Pulmonary artery endothelial cell (primary cell): Measurements from ENCODE around the gene COL4A1. TPM values are rescaled to one million over a fixed set of nuclear protein-coding genes. Genes with fewer than 3 reads are reported as not detected.
"Not testable (repeated sequence)": the region's sequence is repeated elsewhere in the genome, so short reads cannot be mapped to it uniquely, and the experiment has no call there.

Experiments
- DNase-seq: peaks from one replicate; pipeline ENCODE4 v3.0.0-alpha.2; 2011; ENCODE audit warnings: low read depth, low spot score
- total RNA-seq: library from RNA; depleted of rRNA; stranded (reverse); fragments of >200 nt; gene quantifications from 2 replicates; pipeline ENCODE4 v1.2.3, GENCODE V29; 2014

COL4A1 gene
- total RNA-seq, 1 donor from 2014 or later = 350 TPM

DNA sequence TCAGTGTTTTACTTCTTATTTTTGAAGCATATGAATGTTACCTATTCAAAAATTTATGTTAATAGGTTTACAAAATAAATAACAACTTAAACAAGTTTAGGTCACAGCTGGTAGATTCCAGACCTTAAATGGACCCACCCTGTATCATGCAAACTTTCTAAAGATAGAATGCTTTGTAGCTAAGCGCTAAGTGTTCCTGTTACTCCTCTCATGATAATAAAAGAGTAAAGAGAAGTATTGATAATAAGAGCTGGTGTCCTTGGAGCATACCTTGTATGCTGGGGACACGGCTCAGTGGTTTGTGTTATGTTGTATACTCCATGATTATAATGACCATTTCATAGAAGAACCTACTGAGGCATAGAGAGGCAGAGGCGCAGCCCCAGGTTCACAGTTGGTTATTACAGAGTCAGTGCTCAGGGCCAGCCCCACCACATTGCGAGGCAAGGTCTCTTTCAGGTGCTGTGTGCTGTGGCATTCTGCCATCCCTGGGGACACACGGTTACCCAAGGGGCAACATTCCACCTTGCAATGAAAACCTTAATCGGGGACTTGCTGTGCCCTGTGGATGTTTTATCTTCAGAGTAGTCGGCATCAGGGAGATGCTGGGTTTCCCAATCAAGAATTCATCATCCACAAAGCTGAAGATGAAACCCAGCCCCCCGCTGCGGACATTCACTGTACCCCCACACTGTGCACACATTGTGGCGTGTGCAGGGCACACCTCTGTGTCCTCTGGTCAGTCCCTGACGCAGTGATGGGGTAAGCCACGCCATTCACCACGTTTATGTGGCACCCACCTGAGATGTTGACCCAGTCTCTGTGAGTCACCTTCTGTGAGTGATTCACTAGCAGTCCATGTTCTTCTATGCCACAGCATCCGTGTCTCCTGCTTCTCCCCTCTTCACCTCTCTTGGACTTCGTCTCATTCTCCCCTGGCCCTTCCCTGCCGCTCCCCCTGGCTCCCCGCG, 186.7 kb downstream of the COL4A1 start:
- DNase-seq = no peak

DNA sequence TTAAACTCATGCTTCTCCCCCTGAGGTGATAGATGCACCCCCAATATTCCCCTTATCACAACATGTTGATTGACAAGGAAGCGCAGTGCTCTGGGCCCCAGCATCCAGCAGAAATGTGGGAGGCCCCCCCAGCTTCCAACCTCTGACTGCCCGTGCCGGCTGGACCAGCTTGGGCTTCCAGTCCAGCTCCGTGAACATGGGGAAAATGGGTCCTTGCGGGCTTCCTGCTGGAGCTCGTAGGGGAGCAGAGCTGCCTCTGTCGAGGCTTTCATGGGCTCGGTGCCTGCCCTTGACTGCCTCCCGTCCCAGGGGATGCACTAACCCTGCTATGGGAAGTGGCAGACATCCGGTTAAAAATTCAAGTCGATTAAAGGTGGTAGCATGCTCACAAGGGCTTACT, 188.9 kb downstream of the COL4A1 start:
- DNase-seq = no peak

DNA sequence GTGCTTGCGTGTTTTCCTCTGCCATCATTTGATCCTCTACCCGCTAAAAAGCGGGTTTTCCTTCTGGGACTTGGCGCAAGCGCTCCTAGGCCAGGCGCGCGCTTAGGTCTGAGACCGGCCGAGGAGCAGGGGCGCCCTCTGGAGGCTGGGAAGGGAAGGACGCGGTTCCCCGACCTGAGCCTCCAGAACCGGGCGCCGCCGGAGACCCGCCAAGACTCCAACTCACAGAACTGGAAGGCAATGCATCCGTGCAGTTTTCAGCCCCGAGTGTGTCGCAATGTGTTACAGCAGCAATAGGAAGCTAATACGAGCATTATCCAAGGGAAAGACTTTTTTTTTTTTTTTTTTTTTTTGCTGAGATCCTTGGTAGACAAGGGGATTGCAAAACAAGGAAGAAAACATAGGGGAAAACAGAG, 190.9 kb downstream of the COL4A1 start:
- no peak for DNase-seq

DNA sequence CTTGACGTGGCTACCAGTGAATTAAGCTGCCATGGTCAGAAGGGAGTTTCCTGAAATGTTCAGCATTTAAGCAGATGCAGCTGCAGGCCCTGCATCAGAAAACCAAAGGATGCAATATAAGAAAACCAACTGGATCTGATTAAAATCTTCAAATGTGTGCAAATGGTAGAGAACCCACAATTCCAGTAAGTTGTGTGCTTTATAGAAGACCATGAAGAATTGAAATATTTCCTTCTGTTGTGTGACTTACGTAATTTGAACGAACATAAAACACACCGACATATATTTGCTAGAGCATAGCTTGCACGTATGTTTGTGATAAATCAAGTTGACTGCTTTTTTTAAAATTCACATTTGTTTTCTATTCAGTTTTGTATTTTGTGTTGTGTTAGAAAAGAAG, 191.4 kb downstream of the COL4A1 start:
- DNase-seq = no peak

DNA sequence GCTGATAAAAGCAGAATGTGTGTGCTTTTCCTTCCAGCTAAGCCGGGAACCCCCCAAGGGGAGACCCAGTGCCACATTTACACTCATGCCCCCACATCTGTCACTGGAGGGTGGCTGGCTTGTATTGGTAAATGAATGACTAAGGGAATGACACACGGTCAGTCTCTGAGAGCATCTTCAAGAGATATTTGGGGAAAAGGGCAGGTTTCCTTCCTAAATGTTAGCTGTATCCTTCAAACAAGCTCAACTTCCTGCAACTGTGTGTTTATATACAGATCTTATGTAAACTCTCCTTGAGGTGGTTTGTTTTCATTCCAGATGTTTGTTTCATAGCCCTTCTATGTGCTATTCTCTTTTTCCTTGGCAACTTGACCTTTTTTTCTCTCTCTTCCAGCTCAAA, 192.6 kb downstream of the COL4A1 start:
- no peak for DNase-seq

DNA sequence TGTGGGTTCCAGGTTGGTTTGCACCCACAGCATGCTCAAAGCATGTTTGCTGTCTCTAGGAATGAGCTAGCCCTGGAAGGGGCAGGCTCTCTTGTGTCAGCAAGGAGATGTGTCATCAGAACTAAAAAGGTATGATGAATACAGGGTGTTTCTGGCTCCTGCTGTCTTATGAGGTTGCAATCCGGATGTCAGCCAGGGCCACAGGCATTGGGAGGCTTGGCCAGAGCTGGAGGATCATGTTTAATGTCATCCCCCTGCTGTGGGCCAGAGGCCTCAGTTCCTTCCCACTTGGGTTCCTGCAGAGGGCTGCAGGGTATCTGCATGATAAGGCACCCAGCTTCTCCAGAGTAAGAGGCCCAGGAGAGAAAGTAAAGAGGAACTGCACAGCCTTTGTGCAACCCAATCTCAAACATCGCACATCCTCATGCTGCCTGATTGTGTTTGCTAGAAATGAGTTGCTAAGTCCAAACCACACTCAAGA, 193.6 kb downstream of the COL4A1 start:
- DNase-seq = no peak

DNA sequence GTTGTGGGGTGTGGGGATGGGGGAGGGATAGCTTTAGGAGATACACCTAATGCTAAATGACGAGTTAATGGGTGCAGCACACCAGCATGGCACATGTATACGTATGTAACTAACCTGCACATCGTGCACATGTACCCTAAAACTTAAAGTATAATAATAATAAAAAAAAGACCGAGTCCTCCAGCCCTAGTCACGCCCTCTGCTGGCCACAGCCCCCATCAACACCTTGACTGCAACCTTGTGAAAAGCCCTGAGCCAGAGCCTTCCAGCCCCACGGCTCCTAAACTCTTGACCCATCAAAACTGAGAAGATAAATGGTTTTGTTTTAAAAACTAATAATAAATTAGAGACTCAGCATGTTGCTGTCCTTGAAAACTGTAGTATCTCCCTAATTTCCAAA, 194.6 kb downstream of the COL4A1 start:
- not testable (repeated sequence) for DNase-seq

DNA sequence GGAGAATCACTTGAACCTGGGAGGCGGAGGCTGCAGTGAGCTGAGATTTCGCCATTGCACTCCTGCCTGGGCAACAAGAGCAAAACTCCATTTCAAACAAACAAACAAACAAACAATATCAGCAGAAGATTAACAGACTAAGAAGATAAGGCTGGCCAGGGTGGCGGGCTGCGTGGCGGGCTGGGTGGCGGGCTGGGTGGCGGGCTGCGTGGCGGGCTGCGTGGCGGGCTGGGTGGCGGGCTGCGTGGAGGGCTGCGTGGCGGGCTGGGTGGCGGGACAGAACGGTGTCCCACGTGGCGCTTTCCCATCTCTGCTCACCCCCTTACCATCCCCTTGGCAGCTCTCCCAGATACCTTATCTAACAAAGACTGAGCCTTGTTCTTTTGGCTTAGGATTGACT, 196.2 kb downstream of the COL4A1 start:
- DNase-seq = no peak

DNA sequence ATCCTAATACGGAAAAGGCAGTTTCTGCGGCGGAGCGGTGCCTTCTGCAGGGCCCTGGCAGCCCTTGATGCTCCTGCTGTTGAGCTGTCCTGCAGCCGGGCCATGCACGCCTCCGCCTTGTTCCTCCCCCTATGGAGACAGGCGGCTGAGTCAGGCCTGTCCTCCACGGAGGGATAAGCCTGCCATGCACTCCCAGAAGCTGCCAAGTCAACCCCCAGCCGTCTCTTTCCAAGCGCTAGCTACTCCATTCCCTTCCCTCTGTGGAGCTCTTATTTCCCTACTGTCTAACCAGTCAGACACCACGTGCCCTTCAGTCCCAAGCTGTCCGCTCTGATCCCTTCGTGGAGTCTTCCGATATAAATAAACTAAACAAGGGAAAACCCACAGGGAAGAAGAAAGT, 197.0 kb downstream of the COL4A1 start:
- DNase-seq = no peak

DNA sequence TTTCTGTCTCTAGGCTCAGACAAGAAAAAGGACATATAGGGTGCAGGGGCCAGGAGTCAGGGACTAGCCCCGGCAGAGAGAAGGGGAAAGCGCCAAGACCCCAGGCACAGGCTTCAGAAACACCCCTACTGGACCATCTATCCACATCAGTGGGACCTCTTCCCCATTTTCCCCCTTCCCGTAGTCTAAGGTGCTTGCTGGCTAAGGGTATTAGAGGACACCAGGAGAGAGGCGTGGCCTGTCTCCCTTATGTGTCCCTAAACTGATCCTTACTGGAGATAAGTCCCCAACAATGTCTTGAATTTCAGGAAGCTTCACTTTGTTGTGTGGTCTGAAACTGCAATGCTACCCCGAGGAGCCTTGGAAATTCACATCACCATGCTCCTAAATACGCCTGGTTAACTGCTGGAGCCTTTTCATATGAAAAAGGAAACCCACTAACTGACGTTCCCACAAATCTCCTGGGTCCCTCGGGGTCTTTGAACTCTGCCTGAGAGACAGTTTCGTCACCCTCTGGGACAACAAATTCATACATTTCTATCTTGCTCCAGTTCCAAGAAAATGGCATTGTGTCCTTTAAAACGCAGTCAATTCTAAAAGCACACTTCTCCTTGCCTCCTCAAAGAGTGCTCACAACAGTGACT, 197.7 kb downstream of the COL4A1 start:
- no peak for DNase-seq

DNA sequence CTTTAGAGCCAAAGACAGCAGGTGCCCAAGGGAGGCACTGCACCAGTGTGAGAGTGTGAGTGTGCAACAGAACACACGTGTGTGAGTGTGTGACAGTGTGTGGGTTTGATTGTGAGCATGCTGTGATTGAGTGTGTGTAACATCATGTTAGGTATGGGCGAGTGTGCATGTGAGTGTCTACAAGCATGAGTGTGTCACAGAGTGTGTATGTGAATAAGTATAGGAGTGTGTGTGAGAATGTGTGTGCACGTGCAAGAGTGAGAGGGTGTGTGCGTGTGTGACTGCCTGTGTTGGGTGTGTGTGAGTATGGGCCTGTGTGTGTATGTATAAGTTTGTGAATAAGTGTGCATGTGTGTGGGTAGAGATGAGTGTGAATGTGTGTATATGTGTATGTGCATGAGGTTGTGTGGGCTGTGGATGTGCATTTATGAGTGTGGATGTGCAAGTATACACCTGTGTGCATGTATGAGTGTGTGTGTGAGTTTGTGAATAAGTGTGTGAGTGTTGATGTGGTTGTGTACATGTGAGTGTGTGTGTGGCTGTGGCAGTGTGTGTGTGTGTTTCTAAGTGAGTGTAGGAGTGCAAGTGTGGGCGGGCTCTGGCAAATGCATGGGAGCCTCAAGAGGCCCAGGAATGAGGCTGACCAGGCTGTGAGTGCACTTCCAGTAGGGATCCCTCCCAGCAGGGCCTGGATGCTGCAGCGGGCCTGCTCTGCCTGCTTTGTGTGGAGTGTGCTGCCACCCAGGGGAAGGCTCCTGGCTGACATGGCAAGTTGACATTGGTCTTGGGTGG, 198.4 kb downstream of the COL4A1 start:
- DNase-seq = no peak

DNA sequence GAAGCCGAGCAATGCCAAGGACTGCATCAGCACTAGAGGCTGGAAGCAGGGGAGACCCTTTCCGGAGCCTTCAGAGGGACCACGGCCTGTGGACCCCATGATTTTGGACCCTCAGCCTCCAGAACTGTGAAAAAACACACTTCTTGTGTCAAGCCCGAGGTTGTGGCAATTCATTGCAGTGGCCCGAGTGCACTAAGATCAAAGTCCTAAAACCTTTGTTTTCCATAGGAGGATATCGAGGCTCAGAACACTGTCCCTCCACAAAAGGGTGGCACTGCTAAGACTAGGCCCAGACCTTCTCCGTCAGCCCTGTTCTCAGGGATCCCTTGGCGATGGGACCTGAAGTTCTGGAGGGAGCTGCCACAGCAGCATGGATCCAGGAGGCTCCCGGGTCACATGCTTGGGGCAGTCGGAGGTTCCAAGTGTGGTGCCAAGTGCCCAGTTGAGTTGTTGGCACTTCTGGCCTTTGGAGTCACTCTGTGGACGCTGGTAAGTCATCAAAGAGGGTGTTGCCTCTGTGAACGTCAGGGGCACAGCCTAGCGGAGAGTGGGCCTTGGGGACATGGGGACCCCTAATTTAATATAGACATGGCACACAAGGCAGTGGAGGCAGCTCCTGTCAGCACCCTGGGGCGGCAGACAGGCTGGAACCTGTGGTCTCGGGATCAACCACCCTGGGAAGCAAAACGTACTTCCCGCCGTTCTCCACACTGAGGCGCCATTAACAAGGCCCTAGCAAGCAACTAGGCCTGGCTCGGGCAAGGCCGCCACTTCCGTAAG, 199.2 kb downstream of the COL4A1 start:
- no peak for DNase-seq

DNA sequence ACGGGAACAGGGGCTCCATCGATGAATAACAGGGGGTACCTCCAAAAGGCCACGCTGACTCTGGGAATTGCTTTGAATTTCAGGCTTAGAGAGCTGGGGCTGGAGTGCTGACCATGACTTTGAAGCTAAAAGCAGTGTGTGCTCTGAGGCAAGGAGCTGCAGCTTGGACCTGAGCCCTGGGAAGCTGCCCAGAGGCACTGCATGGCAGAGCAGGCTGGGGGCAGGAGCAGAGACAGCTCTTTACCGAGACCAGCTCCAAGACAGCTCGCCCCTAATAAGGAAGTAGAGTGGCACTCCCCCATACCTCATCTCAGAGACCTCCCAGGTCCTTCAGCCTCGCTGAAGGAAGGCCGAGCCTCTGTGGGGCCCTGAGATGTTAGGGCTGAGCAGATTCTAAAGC, 200.2 kb downstream of the COL4A1 start:
- DNase-seq = no peak

DNA sequence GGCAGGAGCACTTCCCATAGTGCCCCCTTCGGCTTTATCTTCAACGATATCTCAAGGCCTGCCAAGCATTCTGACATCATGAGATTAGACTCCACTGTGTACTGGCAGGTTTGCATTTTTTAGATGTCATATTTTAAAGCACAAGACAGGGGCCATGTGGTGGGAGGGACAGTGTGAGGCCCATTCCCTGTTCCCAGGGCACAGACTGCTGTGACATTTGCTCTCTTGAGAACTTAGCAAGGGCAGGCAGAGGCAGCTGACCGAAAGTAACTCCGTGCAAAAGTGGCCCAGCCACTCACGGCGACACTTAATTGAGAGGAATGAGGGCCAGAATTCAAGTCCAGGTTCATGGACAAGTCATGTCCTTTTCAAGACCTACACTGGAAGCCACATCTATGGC, 201.8 kb downstream of the COL4A1 start:
- no peak for DNase-seq

DNA sequence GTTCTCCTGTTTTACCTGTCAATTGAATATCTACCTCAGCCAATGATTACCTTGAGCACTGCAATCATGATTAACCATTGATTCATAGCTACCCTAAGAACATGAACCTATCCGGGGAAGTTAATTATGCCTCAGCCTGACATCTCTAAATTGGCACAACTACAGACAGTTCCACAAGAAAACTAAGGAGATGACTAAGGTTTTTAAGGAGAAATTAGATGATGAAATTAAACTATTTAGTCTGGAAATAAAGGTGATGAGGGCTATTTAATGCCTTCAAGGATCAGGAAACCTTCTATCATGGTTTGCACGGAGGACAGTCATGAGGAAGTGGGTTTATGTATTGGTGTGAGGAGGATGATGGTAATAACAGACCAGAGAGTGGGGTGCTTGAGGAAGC, 203.4 kb downstream of the COL4A1 start:
- no peak for DNase-seq

DNA sequence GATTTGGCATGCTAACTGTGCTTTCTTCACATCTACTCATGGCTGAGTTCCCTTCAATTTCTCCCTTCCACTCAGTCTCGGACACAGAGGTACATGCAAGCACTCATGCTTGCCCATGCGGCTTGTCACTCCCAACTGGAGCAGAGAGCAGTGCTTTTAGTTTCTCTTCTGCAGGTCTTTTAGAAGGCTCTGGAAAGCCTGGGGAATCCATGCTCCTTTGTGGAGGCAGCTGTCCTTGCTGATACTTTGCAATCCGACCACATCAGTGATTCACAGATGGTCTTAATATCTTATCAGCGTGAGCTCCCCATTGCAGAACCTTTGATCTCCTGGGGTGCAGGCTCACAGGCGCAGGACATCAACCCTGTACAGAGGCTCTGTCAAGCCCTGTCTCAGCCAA, 203.9 kb downstream of the COL4A1 start:
- no peak for DNase-seq

DNA sequence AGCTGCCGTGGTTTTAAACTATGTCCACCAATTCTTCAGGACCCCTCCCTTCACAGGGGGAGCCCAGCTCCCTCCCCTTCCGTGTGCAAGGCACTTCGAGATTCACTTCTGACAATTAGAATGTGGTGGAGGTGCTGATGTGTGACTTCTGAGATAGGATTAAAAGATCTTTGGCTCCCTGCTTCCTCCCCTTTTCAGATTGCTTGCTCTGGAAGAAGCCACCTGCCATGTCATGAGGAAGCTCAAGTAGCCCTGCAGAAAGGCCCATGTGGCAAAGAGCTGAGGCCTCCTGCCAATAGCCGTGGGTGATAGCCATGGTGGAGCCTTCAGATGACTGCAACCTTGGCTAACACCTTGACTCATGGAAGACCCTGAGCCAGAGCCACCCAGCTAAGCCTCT, 204.9 kb downstream of the COL4A1 start:
- DNase-seq = no peak

DNA sequence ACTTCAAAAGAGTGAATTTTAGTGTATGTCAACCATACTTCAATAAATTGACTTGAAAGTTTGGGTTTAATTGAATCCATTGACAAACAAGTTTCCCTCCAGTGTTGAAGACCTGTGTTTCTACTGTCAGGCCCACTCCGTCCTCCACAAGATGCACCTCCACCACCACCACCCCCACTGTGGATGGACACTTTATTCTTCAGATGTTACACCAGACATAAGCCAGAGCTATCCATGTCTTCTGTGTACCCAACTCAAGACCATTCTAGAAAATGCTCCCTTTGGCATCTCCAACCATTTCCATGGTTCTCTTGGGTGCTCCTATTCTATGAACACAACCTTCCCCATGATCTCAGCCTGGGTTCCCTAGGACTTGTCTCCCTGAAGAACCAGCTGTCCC, 207.0 kb downstream of the COL4A1 start:
- no peak for DNase-seq
